Activated CD8-positive, alpha-beta T cell treated with anti-CD3 and anti-CD28 coated beads, Interleukin-2, amount 10 ng/mL, durations not matched to agents 7 days and 5 days (primary cell): ENCODE results near the gene TDRD7. TPM values are rescaled to one million over a fixed set of nuclear protein-coding genes. Genes with fewer than 3 reads are reported as not detected.
"Not testable (repeated sequence)": the region's sequence is repeated elsewhere in the genome, so short reads cannot be mapped to it uniquely, and the experiment has no call there.

ENCODE experiments used
- ATAC-seq: fragments of 150-1000 bp; cut with Tn5 transposase; one replicate; pipeline ENCODE4 v1.10.0; 2021; ENCODE audit warnings: moderate library complexity
- CTCF ChIA-PET: fragments of 350-600 bp; sonication (Branson Sonifier 250); formaldehyde crosslinking; loops from one replicate; lab custom pipeline; 2021; ENCODE audit warnings: antibody characterized with exemption; lab: Charles Lee
- POLR2A ChIA-PET: fragments of 350-600 bp; sonication (Branson Sonifier 250); formaldehyde crosslinking; loops from one replicate; lab custom pipeline; 2021; ENCODE audit warnings: antibody characterized with exemption; lab: Charles Lee
- DNase-seq: peaks from one replicate; pipeline ENCODE4 v3.0.0-alpha.2; 2020
- H3K27ac Mint-ChIP-seq: one replicate; pipeline ENCODE4 v1.8.0; 2021; ENCODE audit warnings: mild to moderate bottlenecking, mixed read lengths
- H3K27me3 Mint-ChIP-seq: one replicate; pipeline ENCODE4 v1.8.0; 2021; ENCODE audit warnings: low read depth, mixed read lengths
- H3K36me3 Mint-ChIP-seq: one replicate; pipeline ENCODE4 v1.8.0; 2021; ENCODE audit warnings: low read depth, mixed read lengths
- H3K4me1 Mint-ChIP-seq: one replicate; pipeline ENCODE4 v1.8.0; 2021; ENCODE audit warnings: low read depth, mixed read lengths
- H3K4me3 Mint-ChIP-seq: one replicate; pipeline ENCODE4 v1.8.0; 2021; ENCODE audit warnings: mild to moderate bottlenecking, mixed read lengths
- H3K9me3 Mint-ChIP-seq: one replicate; pipeline ENCODE4 v1.8.0; 2022; ENCODE audit warnings: mixed read lengths; ENCODE audit not compliant: insufficient read depth
- total RNA-seq, 2 experiments: library from RNA; stranded (reverse); gene quantifications; one replicate each; pipeline ENCODE4 v1.2.3, GENCODE V29; 2021

Gene TDRD7
- total RNA-seq, 2 experiments from 2014 or later, result 9.3 to 9.6 TPM

DNA sequence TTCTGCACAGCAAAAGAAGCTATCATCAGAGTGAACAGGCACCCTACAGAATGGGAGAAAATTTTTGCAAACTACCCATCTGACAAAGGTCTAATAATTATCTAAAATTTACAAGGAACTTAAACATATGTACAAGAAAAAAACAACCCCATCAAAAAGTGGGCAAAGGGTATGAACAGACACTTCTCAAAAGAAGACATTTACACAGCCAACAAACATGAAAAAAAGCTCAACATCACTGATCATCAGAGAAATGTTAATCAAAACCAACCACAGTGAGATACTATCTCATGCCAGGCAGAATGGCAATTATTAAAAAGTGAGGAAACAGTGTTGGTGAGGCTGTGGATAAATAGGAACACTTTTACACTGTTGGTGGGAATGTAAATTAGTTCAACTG, 44.9 kb downstream of the TDRD7 start:
- H3K27me3 Mint-ChIP-seq, H3K4me1 Mint-ChIP-seq, H3K9me3 Mint-ChIP-seq, ATAC-seq, H3K4me3 Mint-ChIP-seq, H3K27ac Mint-ChIP-seq, DNase-seq, POLR2A ChIA-PET, CTCF ChIA-PET: not testable (repeated sequence)
- H3K36me3 Mint-ChIP-seq, result peaks cover 14% of the 10 kb centered on the region

DNA sequence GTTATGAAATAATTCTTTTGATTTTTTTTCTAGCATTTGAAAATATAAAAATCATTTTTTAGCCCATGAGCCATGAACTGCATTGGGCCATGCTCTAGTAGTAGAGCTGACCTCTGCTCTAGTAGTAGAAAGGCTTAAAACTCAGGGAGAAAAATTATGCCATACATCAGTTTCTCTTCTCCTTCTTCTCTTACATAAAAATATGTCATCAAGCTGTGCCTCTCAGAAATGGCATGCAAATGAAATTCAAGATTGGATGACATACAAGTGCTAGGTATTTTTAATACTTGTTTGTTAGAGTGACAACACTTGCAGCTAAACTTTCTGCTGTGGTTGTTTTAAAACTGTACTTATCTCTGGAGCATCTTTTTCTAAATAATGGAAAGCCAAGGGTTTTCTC, 47.4 kb downstream of the TDRD7 start:
- H3K27ac Mint-ChIP-seq, result no peak overlapping the region
- ChIA-PET POLR2A (interaction anchor here (0.7 kb wide), 1 partner anchor 98 kb away, joined by 3 read pairs; no protein-coding TSS in a partner anchor), CTCF (interaction anchor here (1.0 to 2.1 kb wide), 3 partner anchors 9 to 139 kb away, joined by 3 to 8 read pairs (median 5); no protein-coding TSS in a partner anchor)
- H3K36me3 Mint-ChIP-seq, result peaks cover 6% of the 10 kb centered on the region
- DNase-seq (no peak), ATAC-seq (no peak)
- no peaks in the 10 kb centered on the region for H3K9me3 Mint-ChIP-seq
- no peaks in the 10 kb centered on the region for H3K27me3 Mint-ChIP-seq
- H3K4me1 Mint-ChIP-seq, result no peaks in the 10 kb centered on the region
- H3K4me3 Mint-ChIP-seq, result no peak overlapping the region

DNA sequence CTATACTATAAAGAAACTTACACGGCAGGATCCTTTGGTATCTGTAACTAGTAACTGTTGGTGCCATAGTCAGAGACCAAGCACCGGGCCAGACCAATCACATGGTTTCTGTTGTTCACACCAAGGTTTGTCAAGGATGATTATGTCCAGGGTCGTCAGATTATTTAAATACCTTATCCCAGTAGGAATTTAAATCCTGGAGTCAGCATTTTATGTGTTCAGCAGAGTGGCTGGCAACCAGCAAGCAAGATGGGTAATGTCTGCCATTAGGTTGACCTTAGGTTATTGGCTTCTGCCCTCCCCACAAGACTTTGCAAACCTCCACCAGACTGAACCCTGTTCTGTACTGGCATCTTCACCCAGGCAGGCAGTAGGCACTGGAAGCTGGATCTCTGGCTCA, 50.3 kb downstream of the TDRD7 start:
- no peaks in the 10 kb centered on the region for H3K4me1 Mint-ChIP-seq
- no peaks in the 10 kb centered on the region for H3K9me3 Mint-ChIP-seq
- no peak for ATAC-seq

DNA sequence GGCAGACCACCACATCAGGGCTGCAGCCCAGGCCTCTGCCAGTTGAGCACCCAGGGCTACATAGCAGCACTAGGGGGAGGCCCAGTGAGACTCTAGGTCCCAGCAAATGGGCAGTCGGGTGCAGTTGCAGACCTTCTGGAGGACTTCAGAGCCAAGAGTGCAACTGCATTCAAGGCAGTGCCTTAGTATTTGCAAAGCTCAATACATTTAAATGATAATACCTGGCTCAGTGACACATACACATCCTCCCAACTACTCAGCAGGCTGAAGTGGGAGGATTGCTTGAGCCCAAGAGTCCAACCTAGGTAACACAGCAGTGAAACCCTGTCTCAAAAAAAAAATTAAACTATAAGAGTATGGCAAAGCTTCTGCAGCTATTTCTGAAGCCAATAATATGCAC, 51.0 kb downstream of the TDRD7 start:
- Mint-ChIP-seq H3K4me1 (no peaks in the 10 kb centered on the region), H3K4me3 (no peak overlapping the region), H3K27me3 (no peaks in the 10 kb centered on the region), H3K27ac (no peak overlapping the region), H3K9me3 (no peaks in the 10 kb centered on the region), H3K36me3 (no peaks in the 10 kb centered on the region)
- ChIA-PET POLR2A (no interaction called here), CTCF (interaction anchor here (0.8 kb wide), 1 partner anchor 136 kb away, joined by 5 read pairs; no protein-coding TSS in a partner anchor)
- ATAC-seq, result no peak
- DNase-seq, result no peak

More for the DNA sequence above, 50.3 kb downstream of the TDRD7 start:
- no peaks in the 10 kb centered on the region for H3K36me3 Mint-ChIP-seq
- ChIA-PET CTCF (interaction anchor here (0.8 to 1.6 kb wide), 2 partner anchors 64 to 137 kb away, joined by 4 to 6 read pairs; no protein-coding TSS in a partner anchor), POLR2A (no interaction called here)
- H3K4me3 Mint-ChIP-seq, result no peak overlapping the region
- H3K27me3 Mint-ChIP-seq, result no peaks in the 10 kb centered on the region
- no peak overlapping the region for H3K27ac Mint-ChIP-seq
- DNase-seq, result no peak

DNA sequence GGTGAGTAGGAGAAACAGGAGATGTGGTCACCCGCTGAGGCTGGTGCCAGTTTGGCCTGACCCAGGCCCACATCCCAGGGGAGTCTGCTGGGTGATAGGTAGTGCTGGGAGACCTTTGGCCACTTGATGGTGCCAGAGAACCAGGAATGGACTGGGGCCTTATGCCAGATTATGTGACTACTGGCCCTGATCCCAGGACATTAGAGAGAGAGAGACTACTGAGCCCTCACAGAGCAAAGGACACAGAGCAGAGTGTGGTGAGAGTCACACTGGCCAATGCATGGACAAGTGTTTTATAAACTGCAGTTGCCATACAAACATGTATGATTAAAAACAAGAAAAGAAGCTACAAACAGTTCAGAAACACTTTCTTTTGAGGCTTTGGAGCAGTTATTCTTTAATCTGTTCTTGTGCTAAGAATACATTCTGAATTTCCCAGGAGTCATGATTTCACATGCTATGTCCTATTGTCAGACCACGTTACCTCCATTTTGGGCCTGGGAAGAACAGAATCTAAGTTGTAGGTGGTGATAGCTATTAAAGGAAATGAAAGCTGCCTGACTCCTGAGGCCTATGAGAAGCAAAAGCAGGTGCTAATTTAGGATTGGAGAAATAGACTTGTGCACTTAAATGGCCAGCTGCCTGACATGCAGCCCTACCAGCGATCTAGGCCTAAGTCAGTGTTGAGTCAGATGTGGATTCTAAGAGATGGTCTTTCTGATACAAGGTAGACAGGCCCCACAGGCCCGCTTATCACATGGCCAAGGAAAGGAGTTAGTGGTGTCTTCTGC, 57.0 kb downstream of the TDRD7 start:
- no peaks in the 10 kb centered on the region for H3K9me3 Mint-ChIP-seq
- CTCF ChIA-PET, result interaction anchor here (0.6 to 9.7 kb wide), 39 partner anchors 9 to 614 kb away, joined by 3 to 172 read pairs (median 4); partner anchors contain the start of genes NCBP1, TSTD2 and ZNF782
- peaks cover 2% of the 10 kb centered on the region for H3K36me3 Mint-ChIP-seq

DNA sequence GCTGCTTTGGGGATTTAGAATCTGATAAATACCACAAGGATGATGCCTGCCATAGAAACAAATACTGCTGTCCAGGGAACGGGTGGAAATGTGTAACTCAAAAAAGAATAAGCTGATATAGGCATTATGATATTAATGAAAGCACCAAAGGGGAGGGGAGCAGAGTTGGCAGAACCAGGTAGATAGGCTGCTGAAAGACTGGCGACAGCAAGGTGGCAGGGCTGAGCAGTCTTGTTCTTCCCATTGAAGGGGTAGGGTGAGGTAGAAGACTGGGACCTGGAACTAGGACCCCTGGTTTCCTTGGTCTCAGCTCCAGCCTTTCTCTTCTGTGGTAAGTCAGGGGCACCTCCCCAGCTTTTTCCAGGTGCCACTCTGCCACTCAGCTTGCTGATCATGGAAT, 58.2 kb downstream of the TDRD7 start:
- ATAC-seq, result no peak
- ChIA-PET POLR2A (no interaction called here), CTCF (interaction anchor here (0.6 to 9.7 kb wide), 18 partner anchors 11 to 163 kb away, joined by 3 to 172 read pairs (median 6); partner anchors contain the start of genes NCBP1, TMOD1 and TSTD2)
- H3K27ac Mint-ChIP-seq, result no peak overlapping the region
- no peaks in the 10 kb centered on the region for H3K9me3 Mint-ChIP-seq
- no peak overlapping the region for H3K4me3 Mint-ChIP-seq
- no peaks in the 10 kb centered on the region for H3K27me3 Mint-ChIP-seq
- H3K4me1 Mint-ChIP-seq, result no peaks in the 10 kb centered on the region
- H3K36me3 Mint-ChIP-seq, result peaks cover 3% of the 10 kb centered on the region
- DNase-seq, result no peak

More for the DNA sequence above, 57.0 kb downstream of the TDRD7 start:
- Mint-ChIP-seq H3K4me1 (no peaks in the 10 kb centered on the region), H3K27me3 (no peaks in the 10 kb centered on the region), H3K4me3 (no peak overlapping the region), H3K27ac (no peak overlapping the region)
- peak; percentile 64 for ATAC-seq
- peak; percentile 43 for DNase-seq
- POLR2A ChIA-PET, result no interaction called here

DNA sequence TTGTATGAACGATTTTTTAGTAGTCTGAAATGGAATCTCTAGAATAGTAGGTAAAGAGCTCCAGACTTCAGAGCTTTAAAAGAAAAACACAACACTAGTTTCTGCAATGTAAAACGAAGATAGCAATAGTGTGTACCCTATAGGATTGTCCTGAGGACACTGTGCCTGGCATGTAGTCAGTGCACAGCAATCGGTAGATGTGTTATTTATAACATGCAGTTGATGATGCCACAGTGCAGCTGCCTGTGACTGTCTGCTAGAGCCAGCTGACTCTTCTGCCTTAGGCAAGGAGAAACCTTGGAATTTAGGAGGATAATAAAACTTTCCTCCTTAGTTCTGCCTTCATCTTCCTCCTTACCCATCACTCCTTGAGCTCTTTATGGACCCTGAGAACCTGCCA, 61.8 kb downstream of the TDRD7 start:
- H3K9me3 Mint-ChIP-seq, result no peaks in the 10 kb centered on the region
- H3K27ac Mint-ChIP-seq, result no peak overlapping the region
- CTCF ChIA-PET, result interaction anchor here (0.8 to 9.7 kb wide), 5 partner anchors 29 to 142 kb away, joined by 3 to 172 read pairs (median 5); partner anchors contain the start of gene TDRD7

DNA sequence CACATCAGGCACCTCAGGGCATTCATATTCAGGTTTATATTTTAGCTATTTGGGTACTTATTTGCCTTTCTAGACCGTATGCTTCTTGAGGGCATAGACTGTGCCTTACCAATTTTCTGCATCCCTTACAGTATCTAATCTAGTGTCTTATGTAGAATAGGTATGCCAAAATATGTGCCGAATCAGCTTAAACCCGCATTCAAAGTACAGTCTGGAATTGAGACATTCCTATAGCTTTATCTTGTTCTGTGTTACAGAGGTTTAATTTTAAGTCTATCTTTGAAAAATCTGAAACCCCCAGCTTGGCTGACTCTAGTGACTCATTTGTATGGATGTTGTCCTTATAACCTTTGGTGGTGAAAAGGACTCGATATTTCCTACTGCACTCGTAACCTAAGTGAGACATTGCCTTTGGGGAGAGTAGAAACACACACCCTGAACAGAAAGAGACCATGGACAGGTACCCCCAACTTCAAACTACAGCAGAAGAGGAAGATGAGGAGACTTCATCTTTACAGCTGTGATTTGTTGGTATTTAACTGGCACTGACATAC, 62.6 kb downstream of the TDRD7 start:
- no peaks in the 10 kb centered on the region for H3K9me3 Mint-ChIP-seq
- CTCF ChIA-PET, result interaction anchor here (0.8 to 9.7 kb wide), 5 partner anchors 28 to 141 kb away, joined by 3 to 172 read pairs (median 5); partner anchors contain the start of gene TDRD7
- H3K4me3 Mint-ChIP-seq, result no peak overlapping the region
- H3K27me3 Mint-ChIP-seq, result no peaks in the 10 kb centered on the region
- no peak overlapping the region for H3K27ac Mint-ChIP-seq
- DNase-seq (no peak), ATAC-seq (no peak)
- POLR2A ChIA-PET, result no interaction called here
- no peaks in the 10 kb centered on the region for H3K4me1 Mint-ChIP-seq
- H3K36me3 Mint-ChIP-seq, result peaks cover 10% of the 10 kb centered on the region

More for the DNA sequence above, 61.8 kb downstream of the TDRD7 start:
- POLR2A ChIA-PET, result no interaction called here
- no peaks in the 10 kb centered on the region for H3K4me1 Mint-ChIP-seq
- no peak overlapping the region for H3K4me3 Mint-ChIP-seq
- ATAC-seq, result no peak
- no peak for DNase-seq
- H3K36me3 Mint-ChIP-seq, result peaks cover 10% of the 10 kb centered on the region
- no peaks in the 10 kb centered on the region for H3K27me3 Mint-ChIP-seq

DNA sequence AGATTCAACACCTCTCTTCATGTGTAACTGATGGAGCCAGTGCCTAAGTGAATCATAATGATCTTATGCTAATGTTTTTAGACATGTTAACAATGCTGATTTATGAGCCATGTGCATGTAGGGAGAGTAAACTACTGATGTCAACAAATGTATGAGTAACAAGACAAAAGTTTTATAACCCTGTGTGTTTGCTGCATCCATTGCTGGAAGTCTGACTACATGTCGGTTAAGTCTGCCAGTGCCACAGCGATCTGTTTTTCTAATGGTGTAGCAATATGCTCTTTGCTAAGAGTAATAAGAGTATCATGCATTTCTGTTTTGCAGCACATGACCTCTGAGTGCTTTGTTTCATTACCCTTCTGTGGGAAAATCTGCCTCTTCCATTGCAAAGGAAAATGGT, 63.2 kb downstream of the TDRD7 start:
- CTCF ChIA-PET, result interaction anchor here (9.7 kb wide), 1 partner anchor 121 kb away, joined by 172 read pairs; no protein-coding TSS in a partner anchor
- no peaks in the 10 kb centered on the region for H3K27me3 Mint-ChIP-seq
- H3K4me3 Mint-ChIP-seq, result no peak overlapping the region
- H3K27ac Mint-ChIP-seq, result no peak overlapping the region
- DNase-seq (no peak), ATAC-seq (no peak)
- POLR2A ChIA-PET, result no interaction called here
- no peaks in the 10 kb centered on the region for H3K4me1 Mint-ChIP-seq
- peaks cover 10% of the 10 kb centered on the region for H3K36me3 Mint-ChIP-seq
- no peaks in the 10 kb centered on the region for H3K9me3 Mint-ChIP-seq

DNA sequence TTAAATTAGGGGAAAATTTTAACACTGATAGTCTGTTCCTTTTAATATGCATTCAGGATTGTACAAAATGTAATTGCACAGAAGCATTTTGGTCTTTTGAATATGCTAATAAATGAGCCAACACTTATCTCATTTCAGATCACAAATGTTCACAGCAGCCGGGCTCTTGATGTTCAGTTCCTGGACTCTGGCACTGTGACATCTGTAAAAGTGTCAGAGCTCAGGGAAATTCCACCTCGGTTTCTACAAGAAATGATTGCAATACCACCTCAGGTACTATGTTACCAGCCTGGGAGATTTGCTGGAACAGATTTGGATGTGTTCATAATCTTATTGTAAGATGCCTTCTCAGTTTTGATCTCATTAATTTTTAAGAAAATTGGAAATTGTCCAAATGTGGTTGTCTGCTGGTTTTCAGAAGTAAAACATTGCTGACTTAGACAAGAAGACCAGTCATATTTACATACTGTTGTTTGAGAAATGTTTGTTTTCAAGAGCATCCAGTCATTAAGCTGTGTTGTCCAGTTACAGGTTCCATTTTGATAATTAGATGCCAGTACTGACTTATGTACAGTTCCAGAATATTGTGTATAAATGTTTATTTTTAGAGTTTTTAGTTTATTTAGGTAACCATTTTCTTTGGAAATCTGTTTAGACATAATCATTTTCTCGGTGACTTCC, 66.5 kb downstream of the TDRD7 start:
- Mint-ChIP-seq H3K27ac (no peak overlapping the region), H3K4me1 (no peaks in the 10 kb centered on the region), H3K27me3 (no peaks in the 10 kb centered on the region), H3K36me3 (peaks cover 19% of the 10 kb centered on the region), H3K4me3 (no peak overlapping the region), H3K9me3 (peaks cover 5% of the 10 kb centered on the region)
- POLR2A ChIA-PET, result no interaction called here
- CTCF ChIA-PET, result no interaction called here
- ATAC-seq (no peak), DNase-seq (no peak)

DNA sequence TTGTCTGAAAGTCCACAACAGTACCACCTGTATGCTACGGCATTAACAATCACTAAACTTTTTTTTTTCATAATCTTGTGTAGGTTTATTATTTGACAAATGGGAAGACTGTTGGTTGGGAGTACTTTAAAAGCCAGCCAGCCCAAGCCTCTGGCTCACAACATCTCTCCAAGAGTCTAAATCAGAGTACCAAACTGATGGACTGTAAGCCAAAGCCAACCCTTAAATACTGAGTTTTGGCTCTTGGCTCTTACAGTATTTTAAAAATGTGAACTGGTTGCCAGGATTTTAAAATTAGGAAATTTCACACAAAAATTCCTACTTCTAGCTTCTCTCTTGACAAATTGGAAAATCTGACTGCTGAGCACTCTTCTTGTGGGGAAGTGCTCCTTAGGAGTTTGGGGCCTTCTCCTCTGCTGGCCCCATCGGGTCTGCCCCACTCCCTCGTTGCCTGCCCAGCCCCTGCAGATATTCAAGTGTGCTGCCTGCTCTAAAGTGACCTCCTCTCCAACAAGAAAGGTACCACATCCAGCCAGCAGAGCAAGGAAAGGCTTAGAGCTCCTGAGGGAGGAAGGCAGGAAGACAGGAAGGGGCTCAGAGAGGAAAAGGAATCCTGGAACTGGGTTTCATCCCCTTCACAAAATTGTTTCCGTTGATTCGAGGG, 67.7 kb downstream of the TDRD7 start:
- peaks cover 19% of the 10 kb centered on the region for H3K36me3 Mint-ChIP-seq
- H3K4me1 Mint-ChIP-seq, result no peaks in the 10 kb centered on the region
- peaks cover 5% of the 10 kb centered on the region for H3K9me3 Mint-ChIP-seq
- DNase-seq (no peak), ATAC-seq (no peak)
- H3K27ac Mint-ChIP-seq, result no peak overlapping the region
- POLR2A ChIA-PET, result no interaction called here
- no peaks in the 10 kb centered on the region for H3K27me3 Mint-ChIP-seq
- no peak overlapping the region for H3K4me3 Mint-ChIP-seq
- CTCF ChIA-PET, result interaction anchor here (1.0 to 3.5 kb wide), 4 partner anchors 10 to 67 kb away, joined by 3 to 15 read pairs (median 5); no protein-coding TSS in a partner anchor
